Lower leg skin (tissue), 4 donors: ENCODE data around the gene TFAP2A. TPM values are rescaled to one million over a fixed set of nuclear protein-coding genes. Genes with fewer than 3 reads are reported as not detected.

Source experiments
- DNase-seq, 2 donors: peaks; one replicate each; pipeline ENCODE4 v3.0.0-alpha.2; 2019; ENCODE audit warnings: low spot score in 2 of 2
- H3K4me3 ChIP-seq: fragments of 200-600 bp; sonication (generic); 2 replicates; pipeline ENCODE4 v1.5.1; 2017; ENCODE audit warnings: mild to moderate bottlenecking, low read depth; ENCODE audit not compliant: poor library complexity, severe bottlenecking
- POLR2A ChIP-seq, 2 donors: fragments of 450-650 bp; IDR thresholded peaks; one replicate each; pipeline ENCODE4 v1.6.1; 2016 to 2017; ENCODE audit warnings: antibody characterized with exemption in 2 of 2, mild to moderate bottlenecking in 1 of 2, moderate library complexity in 1 of 2
- WGBS, 2 donors: methylation state at CpG; one replicate each; pipeline ENCODE4 v1.1.5; 2018; 5-methylcytosine and 5-hydroxymethylcytosine counted together
- intact Hi-C: fragments of 100-400 bp; cut with DNase I; formaldehyde crosslinking; loops from one replicate; pipeline ENCODE4 v1.15.0; 2023; ENCODE audit warnings: low total_unique reads
- total RNA-seq, 4 donors: library from RNA; depleted of rRNA; stranded (reverse); fragments of >200 nt; gene quantifications; one replicate each; pipeline ENCODE4 v1.1.0, GENCODE V29; 2016
- TF ChIP-seq, protein P1 (sequence below), 3 donors: fragments of 450-650 bp; IDR thresholded peaks; one replicate each; pipeline ENCODE4 v1.5.1; 2016; ENCODE audit warnings: antibody characterized with exemption in 3 of 3, mild to moderate bottlenecking in 3 of 3, moderate library complexity in 2 of 3

The TFAP2A gene
- total RNA-seq, 4 donors from 2014 or later, result 62.0 to 123 (median 63.7) TPM

GRCh38 chr6:10446548-10446947, 31.7 kb upstream of the TFAP2A start:
- H3K4me3 ChIP-seq, result no peak overlapping the region
- intact Hi-C loops, result no loop called here
- TF ChIP-seq, protein P1, sequence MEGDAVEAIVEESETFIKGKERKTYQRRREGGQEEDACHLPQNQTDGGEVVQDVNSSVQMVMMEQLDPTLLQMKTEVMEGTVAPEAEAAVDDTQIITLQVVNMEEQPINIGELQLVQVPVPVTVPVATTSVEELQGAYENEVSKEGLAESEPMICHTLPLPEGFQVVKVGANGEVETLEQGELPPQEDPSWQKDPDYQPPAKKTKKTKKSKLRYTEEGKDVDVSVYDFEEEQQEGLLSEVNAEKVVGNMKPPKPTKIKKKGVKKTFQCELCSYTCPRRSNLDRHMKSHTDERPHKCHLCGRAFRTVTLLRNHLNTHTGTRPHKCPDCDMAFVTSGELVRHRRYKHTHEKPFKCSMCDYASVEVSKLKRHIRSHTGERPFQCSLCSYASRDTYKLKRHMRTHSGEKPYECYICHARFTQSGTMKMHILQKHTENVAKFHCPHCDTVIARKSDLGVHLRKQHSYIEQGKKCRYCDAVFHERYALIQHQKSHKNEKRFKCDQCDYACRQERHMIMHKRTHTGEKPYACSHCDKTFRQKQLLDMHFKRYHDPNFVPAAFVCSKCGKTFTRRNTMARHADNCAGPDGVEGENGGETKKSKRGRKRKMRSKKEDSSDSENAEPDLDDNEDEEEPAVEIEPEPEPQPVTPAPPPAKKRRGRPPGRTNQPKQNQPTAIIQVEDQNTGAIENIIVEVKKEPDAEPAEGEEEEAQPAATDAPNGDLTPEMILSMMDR (IDR thresholded peaks at IDR 0.05), result no peak
- TF ChIP-seq POLR2A (IDR thresholded peaks at IDR 0.05), result no peak
- DNase-seq, result no peak
- WGBS, 2 donors, result 79 to 95% methylated on average over 1 of the region's 1 CpG

DNA sequence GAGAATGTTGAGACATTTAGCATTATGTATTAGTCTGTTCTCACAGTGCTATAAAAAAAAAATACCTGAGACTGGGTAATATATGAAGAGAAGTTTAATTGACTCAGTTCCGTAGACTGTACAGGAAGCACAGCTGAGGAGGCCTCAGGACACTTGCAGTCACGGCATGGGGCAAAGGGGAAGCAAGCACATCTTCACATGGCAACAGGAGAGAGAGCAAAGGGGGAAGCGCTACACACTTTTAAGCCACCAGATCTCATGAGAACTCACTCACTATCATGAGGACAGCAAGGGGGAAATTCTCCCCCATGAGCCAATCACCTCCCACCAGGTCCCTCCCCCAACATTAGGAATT, 26.8 kb upstream of the TFAP2A start:
- no peak for DNase-seq
- TF ChIP-seq, protein P1 (IDR thresholded peaks at IDR 0.05), result no peak
- TF ChIP-seq POLR2A (IDR thresholded peaks at IDR 0.05), result no peak
- 61 to 65% methylated on average over 3 of the region's 3 CpGs for WGBS, 2 donors
- intact Hi-C loops, result no loop called here
- no peak overlapping the region for H3K4me3 ChIP-seq

GRCh38 chr6:10441004-10441654, 26.3 kb upstream of the TFAP2A start:
- intact Hi-C loops, result no loop called here
- DNase-seq, result no peak
- WGBS, 2 donors, result 41% methylated on average over 7 of the region's 7 CpGs
- no peak overlapping the region for H3K4me3 ChIP-seq
- TF ChIP-seq, protein P1 (IDR thresholded peaks at IDR 0.05), result no peak
- TF ChIP-seq POLR2A (IDR thresholded peaks at IDR 0.05), result no peak

- 86 to 93% methylated on average over 3 of the region's 3 CpGs for WGBS, 2 donors
- TF ChIP-seq, protein P1 (IDR thresholded peaks at IDR 0.05), result no peak
- no peak for TF ChIP-seq POLR2A (IDR thresholded peaks at IDR 0.05)
- no peak overlapping the region for H3K4me3 ChIP-seq
- DNase-seq, result no peak
- intact Hi-C loops, result no loop called here
Measured at GRCh38 chr6:10437891-10438290, 23.0 kb upstream of the TFAP2A start.

DNA sequence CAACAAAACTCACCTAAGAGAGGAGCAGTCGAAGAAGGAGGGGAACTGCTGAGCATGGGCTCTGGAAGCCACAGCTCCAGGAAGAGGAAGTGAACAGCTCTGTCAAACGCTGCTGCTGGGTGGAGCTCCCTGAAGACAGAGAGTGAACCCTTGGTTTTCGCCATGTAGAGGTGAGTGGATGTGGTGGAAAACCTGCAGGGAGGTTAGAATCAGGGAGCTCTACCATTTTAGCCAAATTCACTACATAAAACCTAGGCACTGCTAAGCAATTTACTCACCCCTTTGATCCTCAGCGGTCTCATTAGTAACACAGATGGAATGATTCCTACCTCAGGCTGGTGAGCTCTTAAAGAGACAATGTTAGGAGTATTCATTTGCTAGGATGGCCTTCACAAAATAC, 19.4 kb upstream of the TFAP2A start:
- WGBS, 2 donors, result 48% methylated on average over 4 of the region's 4 CpGs
- TF ChIP-seq, protein P1 (IDR thresholded peaks at IDR 0.05), result no peak
- TF ChIP-seq POLR2A (IDR thresholded peaks at IDR 0.05), result no peak
- no peak overlapping the region for H3K4me3 ChIP-seq
- DNase-seq, result no peak
- intact Hi-C loops, result no loop called here

GRCh38 chr6:10433322-10433721, 18.4 kb upstream of the TFAP2A start:
- 86 to 87% methylated on average over 4 of the region's 4 CpGs for WGBS, 2 donors
- TF ChIP-seq POLR2A (IDR thresholded peaks at IDR 0.05), result no peak
- TF ChIP-seq, protein P1 (IDR thresholded peaks at IDR 0.05), result no peak
- no peak for DNase-seq
- H3K4me3 ChIP-seq, result no peak overlapping the region
- intact Hi-C loops, result no loop called here
